H1 (cell line): ENCODE results near the gene GALNT1. TPM values are rescaled to one million over a fixed set of nuclear protein-coding genes. Genes with fewer than 3 reads are reported as not detected.

Source experiments
- CTCF ChIA-PET: fragments of 300-600 bp; sonication (Branson Sonifier 250); formaldehyde crosslinking; loops from one replicate; lab custom pipeline; 2021; ENCODE audit not compliant: partially characterized antibody; lab: Charles Lee
- POLR2A ChIA-PET: fragments of 300-600 bp; sonication (Branson Sonifier 250); formaldehyde crosslinking; loops from one replicate; lab custom pipeline; 2021; ENCODE audit warnings: inconsistent platforms; ENCODE audit not compliant: partially characterized antibody; lab: Charles Lee
- DNase-seq, 2 experiments: peaks; one replicate each; pipeline versions ENCODE4 v3.0.0 to v3.0.0-alpha.2; 2010 to 2022; ENCODE audit warnings: low spot score in 2 of 2, low read depth in 1 of 2, mixed read lengths in 1 of 2
- FAIRE-seq: peaks from 2 replicates; lab custom pipeline; 2011; peaks lifted over from hg19 to GRCh38; lab: Jason Lieb, UNC
- H2AFZ ChIP-seq: 2 replicates; pipeline ENCODE4 v1.8.1; 2012; ENCODE audit warnings: low read length, inconsistent platforms
- H2AK5ac ChIP-seq: 2 replicates; pipeline ENCODE4 v1.6.1; 2013; ENCODE audit warnings: low read depth, low read length
- H2BK120ac ChIP-seq: replicated peaks from 2 replicates; pipeline ENCODE3; 2013; ENCODE audit warnings: low read depth, low read length, inconsistent platforms
- H2BK12ac ChIP-seq: 2 replicates; pipeline ENCODE4 v1.6.1; 2013; ENCODE audit warnings: low read depth, low read length
- H2BK15ac ChIP-seq: 2 replicates; pipeline ENCODE4 v1.6.1; 2013; ENCODE audit warnings: low read length
- H2BK20ac ChIP-seq: 2 replicates; pipeline ENCODE4 v1.6.1; 2013; ENCODE audit warnings: low read length
- H2BK5ac ChIP-seq: 2 replicates; pipeline ENCODE4 v1.6.1; 2013; ENCODE audit warnings: low read depth, low read length
- H3K14ac ChIP-seq: 2 replicates; pipeline ENCODE4 v1.6.1; 2013; ENCODE audit warnings: inconsistent platforms; ENCODE audit not compliant: insufficient read length
- H3K18ac ChIP-seq: 2 replicates; pipeline ENCODE4 v1.6.1; 2013; ENCODE audit warnings: low read length; ENCODE audit errors: extremely low read depth
- H3K23ac ChIP-seq: 2 replicates; pipeline ENCODE4 v1.6.1; 2013; ENCODE audit warnings: inconsistent platforms; ENCODE audit not compliant: insufficient read length
- H3K23me2 ChIP-seq: 2 replicates; pipeline ENCODE4 v1.6.1; 2013; ENCODE audit warnings: low read depth, low read length
- H3K27ac ChIP-seq: 2 replicates; pipeline ENCODE4 v1.6.1; 2011; ENCODE audit warnings: low read depth, low read length, inconsistent platforms
- H3K27me3 ChIP-seq, 4 experiments: replicated peaks in 1 of 4; 1 replicate in 1 of 4; 2 replicates in 3 of 4; pipeline versions ENCODE4 v1.6.1 to v1.8.1; 2011 to 2013; ENCODE audit warnings: low read length in 3 of 4, mild to moderate bottlenecking in 3 of 4, inconsistent platforms in 2 of 4, mixed read lengths in 2 of 4, moderate library complexity in 1 of 4; ENCODE audit not compliant: control insufficient read depth in 3 of 4, insufficient read depth in 3 of 4; ENCODE audit errors: extremely low read depth in 1 of 4
- H3K36me3 ChIP-seq, 4 experiments: 2 replicates each; pipeline versions ENCODE4 v1.6.1 to v1.8.1; 2011 to 2013; ENCODE audit warnings: mild to moderate bottlenecking in 4 of 4, low read length in 3 of 4, moderate library complexity in 2 of 4, control low read depth in 1 of 4, inconsistent platforms in 1 of 4; ENCODE audit not compliant: insufficient read depth in 4 of 4, control insufficient read depth in 2 of 4
- H3K4ac ChIP-seq: replicated peaks from 2 replicates; pipeline ENCODE3; 2013; ENCODE audit warnings: low read length, low read depth, mixed read lengths, inconsistent platforms; ENCODE audit not compliant: insufficient read length
- H3K4me1 ChIP-seq, 4 experiments: replicated peaks in 1 of 4; 1 replicate in 1 of 4; 2 replicates in 3 of 4; pipeline versions ENCODE4 v1.6.1 to v1.8.1; 2011 to 2013; ENCODE audit warnings: low read length in 3 of 4, inconsistent platforms in 2 of 4, mixed read lengths in 1 of 4; ENCODE audit not compliant: insufficient read depth in 4 of 4, control insufficient read depth in 3 of 4
- H3K4me2 ChIP-seq, 2 experiments: 2 replicates each; pipeline versions ENCODE4 v1.6.1 to v1.8.1; 2011 to 2013; ENCODE audit warnings: low read depth in 2 of 2, low read length in 2 of 2, control low read depth in 1 of 2, inconsistent platforms in 1 of 2, mild to moderate bottlenecking in 1 of 2; ENCODE audit not compliant: insufficient read depth in 1 of 2
- H3K4me3 ChIP-seq, 4 experiments: fragments of 200-600, 300-600 bp in 1 of 4; sonication (generic), shearing (Covaris generic), sonication (Bioruptor Twin) in 1 of 4; 2 replicates each; pipeline versions ENCODE4 v1.5.1 to v1.8.1; 2011 to 2016; ENCODE audit warnings: low read length in 4 of 4, low read depth in 3 of 4, control low read depth in 2 of 4, inconsistent platforms in 2 of 4, mild to moderate bottlenecking in 2 of 4, mixed read lengths in 1 of 4, moderate library complexity in 1 of 4; ENCODE audit not compliant: insufficient read depth in 2 of 4; ENCODE audit errors: extremely low read depth in 1 of 4
- H3K56ac ChIP-seq: replicated peaks from 2 replicates; pipeline ENCODE3; 2013; ENCODE audit warnings: low read depth, mild to moderate bottlenecking, mixed read lengths, low read length, inconsistent platforms; ENCODE audit not compliant: insufficient read length
- H3K79me1 ChIP-seq: 2 replicates; pipeline ENCODE4 v1.6.1; 2013; ENCODE audit warnings: low read depth, low read length, control low read depth
- H3K79me2 ChIP-seq, 2 experiments: 2 replicates each; pipeline versions ENCODE4 v1.6.1 to v1.8.1; 2012 to 2013; ENCODE audit warnings: low read length in 2 of 2, mild to moderate bottlenecking in 2 of 2, inconsistent platforms in 1 of 2; ENCODE audit not compliant: insufficient read depth in 2 of 2, control insufficient read depth in 1 of 2
- H3K9ac ChIP-seq, 4 experiments: replicated peaks in 1 of 4; 1 replicate in 1 of 4; 2 replicates in 3 of 4; pipeline versions ENCODE4 v1.6.1 to v1.8.1; 2011 to 2013; ENCODE audit warnings: low read depth in 3 of 4, low read length in 3 of 4, control low read depth in 2 of 4, mild to moderate bottlenecking in 2 of 4, moderate library complexity in 2 of 4, inconsistent platforms in 1 of 4; ENCODE audit errors: extremely low read depth in 1 of 4
- H3K9me3 ChIP-seq, 2 experiments: 2 replicates each; pipeline versions ENCODE4 v1.6.1 to v1.8.1; 2012 to 2013; ENCODE audit warnings: mild to moderate bottlenecking in 2 of 2, moderate library complexity in 2 of 2, control low read depth in 1 of 2, inconsistent platforms in 1 of 2, low read depth in 1 of 2, low read length in 1 of 2, mixed read lengths in 1 of 2; ENCODE audit not compliant: insufficient read depth in 2 of 2
- H4K20me1 ChIP-seq, 2 experiments: replicated peaks in 1 of 2; 2 replicates each; pipeline versions ENCODE3 to v1.8.1; 2011 to 2013; ENCODE audit warnings: inconsistent platforms in 2 of 2, low read length in 2 of 2, mild to moderate bottlenecking in 1 of 2; ENCODE audit not compliant: insufficient read depth in 2 of 2, control insufficient read depth in 1 of 2
- H4K5ac ChIP-seq: 2 replicates; pipeline ENCODE4 v1.6.1; 2013; ENCODE audit warnings: low read length, low read depth, mixed read lengths, inconsistent platforms; ENCODE audit not compliant: insufficient read length
- H4K8ac ChIP-seq: 2 replicates; pipeline ENCODE4 v1.8.0; 2013; ENCODE audit warnings: mild to moderate bottlenecking, moderate library complexity, low read length, inconsistent platforms; ENCODE audit not compliant: insufficient read depth; ENCODE audit errors: extremely low read depth
- H4K91ac ChIP-seq: replicated peaks from 2 replicates; pipeline ENCODE3; 2013; ENCODE audit warnings: low read length, mixed read lengths, inconsistent platforms; ENCODE audit not compliant: insufficient read length
- BACH1 ChIP-seq: IDR thresholded peaks from 2 replicates; pipeline ENCODE4 v1.6.1; 2012; ENCODE audit warnings: low read length, improper control_type of control experiment
- CEBPB ChIP-seq: IDR thresholded peaks from 2 replicates; pipeline ENCODE4 v1.6.1; 2012; ENCODE audit warnings: low read depth, low read length
- CHD1 ChIP-seq: IDR thresholded peaks from 2 replicates; pipeline ENCODE4 v1.6.1; 2012; ENCODE audit warnings: low read depth, low read length, improper control_type of control experiment
- CREB1 ChIP-seq: IDR thresholded peaks from 2 replicates; pipeline ENCODE4 v1.6.1; 2012; ENCODE audit warnings: inconsistent platforms
- GTF2F1 ChIP-seq: IDR thresholded peaks from 2 replicates; pipeline ENCODE4 v1.6.1; 2012; ENCODE audit warnings: low read depth, low read length, improper control_type of control experiment, borderline replicate concordance
- KDM1A ChIP-seq: fragments of 200-600, 300-600 bp; sonication (generic); IDR thresholded peaks from 2 replicates; pipeline ENCODE4 v1.7.1; 2016; ENCODE audit warnings: mild to moderate bottlenecking, low read length, borderline replicate concordance
- POLR2A ChIP-seq, 2 experiments: IDR thresholded peaks; 1 replicate in 1 of 2; 2 replicates in 1 of 2; pipeline ENCODE4 v1.6.1; 2011; ENCODE audit warnings: low read depth in 2 of 2, low read length in 2 of 2, mild to moderate bottlenecking in 2 of 2; ENCODE audit errors: control extremely low read depth in 1 of 2
- POLR2AphosphoS5 ChIP-seq: IDR thresholded peaks from 2 replicates; pipeline ENCODE4 v1.6.1; 2011; ENCODE audit warnings: low read depth, low read length
- RBBP5 ChIP-seq: IDR thresholded peaks from 2 replicates; pipeline ENCODE4 v1.7.1; 2012; ENCODE audit warnings: low read depth, mild to moderate bottlenecking, inconsistent platforms, low read length, moderate library complexity, borderline replicate concordance
- SUZ12 ChIP-seq: fragments of 200-600 bp; sonication (generic); IDR thresholded peaks from 2 replicates; pipeline ENCODE4 v1.6.1; 2012; ENCODE audit warnings: mild to moderate bottlenecking, inconsistent platforms, low read length, moderate library complexity, mixed read lengths
- TAF1 ChIP-seq: IDR thresholded peaks from 2 replicates; pipeline ENCODE4 v1.6.1; 2011; ENCODE audit warnings: mild to moderate bottlenecking, low read depth, low read length
- YY1 ChIP-seq: IDR thresholded peaks from 2 replicates; pipeline ENCODE4 v1.6.1; 2011; ENCODE audit warnings: low read depth, mild to moderate bottlenecking, low read length
- WGBS, 2 experiments: shearing (Covaris generic) in 1 of 2; methylation state at CpG; one replicate each; pipeline versions ENCODE4 v1.1.6 to v1.1.7; 2013 to 2015; ENCODE audit warnings: low lambda C conversion rate in 2 of 2, mixed read lengths in 2 of 2, inconsistent platforms in 1 of 2, low coverage in 1 of 2, missing lambda C conversion rate in 1 of 2; ENCODE audit not compliant: insufficient replicate concordance in 2 of 2, insufficient coverage in 1 of 2, insufficient read length in 1 of 2; ENCODE audit errors: extremely low coverage in 1 of 2, missing lambda C conversion rate in 1 of 2; 5-methylcytosine and 5-hydroxymethylcytosine counted together
- polyA plus RNA-seq, 7 experiments: library from polyadenylated mRNA; depleted of rRNA in 3 of 7; stranded (reverse) in 5 of 7; unstranded in 2 of 7; fragments of >200 nt in 5 of 7; fragments of 200-250 nt in 2 of 7; gene quantifications; 1 replicate in 5 of 7; 2 replicates in 1 of 7; 4 replicates in 1 of 7; pipeline versions ENCODE4 v1.2.1 to v1.2.3, GENCODE V29; 2011 to 2013; ENCODE audit warnings: missing spikeins in 2 of 7, mixed read lengths in 2 of 7
- total RNA-seq: library from RNA; stranded (reverse); fragmentation: NEBNext Ultra II Directional; extraction: Animal tissue kit (Norgen Biotek cat#: 25700); gene quantifications from 2 replicates; pipeline ENCODE4 v1.2.1, GENCODE V29; 2021
- TF ChIP-seq, protein P1 (sequence below): IDR thresholded peaks from 2 replicates; pipeline ENCODE4 v1.6.1; 2012; ENCODE audit warnings: inconsistent platforms
- TF ChIP-seq, protein P2 (sequence below): IDR thresholded peaks from 2 replicates; pipeline ENCODE4 v1.6.1; 2011; ENCODE audit warnings: low read depth, mild to moderate bottlenecking, low read length; ENCODE audit not compliant: insufficient read depth

The GALNT1 gene
- total and polyA plus RNA-seq, 2 of the 8 experiments (the other 6 are each of a cell fraction or from before 2014, with no cell fraction given) = 22.4 to 101 TPM

DNA sequence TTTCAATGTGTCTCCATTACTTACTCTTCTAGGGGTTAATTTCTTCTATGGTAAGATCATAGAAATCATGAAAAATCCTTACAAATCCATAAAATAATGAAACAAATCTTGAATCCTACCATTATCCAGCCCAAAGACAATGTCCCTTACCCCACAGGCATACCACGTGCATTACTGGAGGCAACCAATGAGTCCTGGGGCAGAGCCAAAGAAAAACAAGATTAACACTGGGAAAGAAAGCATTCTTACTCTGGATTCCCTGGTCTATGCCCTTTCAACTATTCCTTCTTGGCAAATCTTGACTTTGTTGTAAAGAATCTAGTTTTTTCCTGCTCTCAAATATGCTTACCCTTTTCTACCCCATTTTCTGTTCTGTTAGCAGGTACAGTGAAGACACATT is 3.1 kb upstream of the GALNT1 start:
- Histone ChIP-seq H3K23me2 (peaks cover 2% of the 10 kb centered on the region), H4K20me1 (peaks cover 0 to 10% of the 10 kb centered on the region in 2 experiments), H3K36me3 (no peaks in the 10 kb centered on the region; a peak in 1 of 8 replicates), H3K4me2 (no peak overlapping the region), H4K5ac (no peak overlapping the region), H3K18ac (no peak overlapping the region), H2AFZ (no peak overlapping the region), H2BK120ac (no peak overlapping the region), H3K23ac (no peak overlapping the region), H2BK15ac (no peak overlapping the region), H3K4ac (no peak overlapping the region), H3K9ac (no peak overlapping the region), H2AK5ac (no peak overlapping the region), H2BK12ac (no peak overlapping the region), H3K27ac (no peak overlapping the region), H3K56ac (no peak overlapping the region), H4K8ac (no peak overlapping the region), H3K9me3 (no peaks in the 10 kb centered on the region; a peak in 3 of 4 replicates), H3K14ac (no peak overlapping the region), H3K27me3 (peaks cover 0 to 3% (median 0%) of the 10 kb centered on the region in 4 experiments; a peak in 2 of 7 replicates), H3K4me1 (peaks cover 0 to 8% (median 5%) of the 10 kb centered on the region in 4 experiments; a peak in 6 of 7 replicates), H2BK5ac (no peak overlapping the region), H2BK20ac (no peak overlapping the region), H3K4me3 (no peak overlapping the region), H4K91ac (no peak overlapping the region), H3K79me1 (no peaks in the 10 kb centered on the region; the same call in 1 of the 2 replicates), H3K79me2 (peaks cover 3 to 14% of the 10 kb centered on the region in 2 experiments; a peak in 2 of 4 replicates)
- 95% methylated on average over 1 of the region's 1 CpG; no CpG with 5 or more reads in 1 of the 2 experiments for WGBS, 2 experiments
- POLR2A ChIA-PET = no interaction called here
- CTCF ChIA-PET = no interaction called here
- DNase-seq (no peak), FAIRE-seq (no peak)
- TF ChIP-seq POLR2AphosphoS5 (no peak), TAF1 (no peak), GTF2F1 (no peak), KDM1A (no peak), SUZ12 (no peak), RBBP5 (no peak), BACH1 (no peak), POLR2A (IDR thresholded peaks at IDR 0.05; ENCODE audit: control extremely low read depth in 1 of 2, low read depth in 2 of 2, low read length in 2 of 2) (no peak), YY1 (no peak), CREB1 (no peak), CEBPB (no peak), CHD1 (no peak)
- TF ChIP-seq, protein P1, sequence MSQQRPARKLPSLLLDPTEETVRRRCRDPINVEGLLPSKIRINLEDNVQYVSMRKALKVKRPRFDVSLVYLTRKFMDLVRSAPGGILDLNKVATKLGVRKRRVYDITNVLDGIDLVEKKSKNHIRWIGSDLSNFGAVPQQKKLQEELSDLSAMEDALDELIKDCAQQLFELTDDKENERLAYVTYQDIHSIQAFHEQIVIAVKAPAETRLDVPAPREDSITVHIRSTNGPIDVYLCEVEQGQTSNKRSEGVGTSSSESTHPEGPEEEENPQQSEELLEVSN = no peak
- TF ChIP-seq, protein P2, sequence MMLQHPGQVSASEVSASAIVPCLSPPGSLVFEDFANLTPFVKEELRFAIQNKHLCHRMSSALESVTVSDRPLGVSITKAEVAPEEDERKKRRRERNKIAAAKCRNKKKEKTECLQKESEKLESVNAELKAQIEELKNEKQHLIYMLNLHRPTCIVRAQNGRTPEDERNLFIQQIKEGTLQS = no peak
